ENCODE results near the gene PLA2R1.

PLA2R1 gene

DNA sequence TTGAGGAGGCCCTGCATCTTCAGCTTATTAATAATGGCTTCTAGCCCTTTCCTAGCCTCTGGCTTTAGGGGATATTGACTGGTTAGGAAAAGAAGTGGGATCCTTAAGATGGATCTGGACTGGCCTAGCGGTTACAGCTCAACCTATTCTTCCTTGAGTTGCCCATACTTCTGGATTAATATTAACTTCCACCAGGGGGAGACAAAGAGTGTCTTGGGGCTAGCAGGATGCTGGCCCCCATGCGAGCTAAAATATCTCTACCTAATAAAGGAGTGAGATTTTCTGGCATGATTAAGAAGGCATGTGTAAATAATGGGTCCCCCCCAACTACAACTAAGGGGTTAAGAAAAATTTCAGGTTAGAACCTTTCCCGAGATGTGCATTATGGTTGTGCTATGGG, 23.2 kb upstream of the PLA2R1 start:
- H3K4me2 ChIP-seq (ENCODE audit: low read depth, low read length, poor library complexity, severe bottlenecking): no peak overlapping the region
- H3F3A ChIP-seq (ENCODE audit: low read depth): no peaks in the 10 kb centered on the region
- H4K20me1 ChIP-seq (ENCODE audit: insufficient read depth, low read length, poor library complexity, severe bottlenecking): no peaks in the 10 kb centered on the region
- H3K9me3 ChIP-seq (ENCODE audit: insufficient read depth, low read depth, low read length): peaks cover 33% of the 10 kb centered on the region
- no peaks in the 10 kb centered on the region for H3K27me3 ChIP-seq (ENCODE audit: insufficient read depth, low read length, poor library complexity, severe bottlenecking)
- TF ChIP-seq EZH2phosphoT487 (IDR thresholded peaks at IDR 0.05; ENCODE audit: borderline replicate concordance): no peak
- TF ChIP-seq, protein P1, sequence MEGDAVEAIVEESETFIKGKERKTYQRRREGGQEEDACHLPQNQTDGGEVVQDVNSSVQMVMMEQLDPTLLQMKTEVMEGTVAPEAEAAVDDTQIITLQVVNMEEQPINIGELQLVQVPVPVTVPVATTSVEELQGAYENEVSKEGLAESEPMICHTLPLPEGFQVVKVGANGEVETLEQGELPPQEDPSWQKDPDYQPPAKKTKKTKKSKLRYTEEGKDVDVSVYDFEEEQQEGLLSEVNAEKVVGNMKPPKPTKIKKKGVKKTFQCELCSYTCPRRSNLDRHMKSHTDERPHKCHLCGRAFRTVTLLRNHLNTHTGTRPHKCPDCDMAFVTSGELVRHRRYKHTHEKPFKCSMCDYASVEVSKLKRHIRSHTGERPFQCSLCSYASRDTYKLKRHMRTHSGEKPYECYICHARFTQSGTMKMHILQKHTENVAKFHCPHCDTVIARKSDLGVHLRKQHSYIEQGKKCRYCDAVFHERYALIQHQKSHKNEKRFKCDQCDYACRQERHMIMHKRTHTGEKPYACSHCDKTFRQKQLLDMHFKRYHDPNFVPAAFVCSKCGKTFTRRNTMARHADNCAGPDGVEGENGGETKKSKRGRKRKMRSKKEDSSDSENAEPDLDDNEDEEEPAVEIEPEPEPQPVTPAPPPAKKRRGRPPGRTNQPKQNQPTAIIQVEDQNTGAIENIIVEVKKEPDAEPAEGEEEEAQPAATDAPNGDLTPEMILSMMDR (conservative IDR thresholded peaks at IDR 0.05; ENCODE audit: low read length): peak; percentile 41
- no peaks in the 10 kb centered on the region for H3K36me3 ChIP-seq (ENCODE audit: insufficient read depth, low read length)
- H3K79me2 ChIP-seq (ENCODE audit: insufficient read depth, low read length): no peaks in the 10 kb centered on the region
- no peak overlapping the region for H3K9ac ChIP-seq (ENCODE audit: low read depth, low read length, poor library complexity, severe bottlenecking)
- no peaks in the 10 kb centered on the region for H3K4me1 ChIP-seq (ENCODE audit: insufficient read depth, low read length, poor library complexity, severe bottlenecking)
- no peak overlapping the region for H3K4me3 ChIP-seq (ENCODE audit: low read length, poor library complexity, severe bottlenecking)
- no peaks in the 10 kb centered on the region for H3K9me2 ChIP-seq (replicated peaks; ENCODE audit: low read depth, low read length)
- no peak overlapping the region for H2AFZ ChIP-seq (ENCODE audit: low read length)

DNA sequence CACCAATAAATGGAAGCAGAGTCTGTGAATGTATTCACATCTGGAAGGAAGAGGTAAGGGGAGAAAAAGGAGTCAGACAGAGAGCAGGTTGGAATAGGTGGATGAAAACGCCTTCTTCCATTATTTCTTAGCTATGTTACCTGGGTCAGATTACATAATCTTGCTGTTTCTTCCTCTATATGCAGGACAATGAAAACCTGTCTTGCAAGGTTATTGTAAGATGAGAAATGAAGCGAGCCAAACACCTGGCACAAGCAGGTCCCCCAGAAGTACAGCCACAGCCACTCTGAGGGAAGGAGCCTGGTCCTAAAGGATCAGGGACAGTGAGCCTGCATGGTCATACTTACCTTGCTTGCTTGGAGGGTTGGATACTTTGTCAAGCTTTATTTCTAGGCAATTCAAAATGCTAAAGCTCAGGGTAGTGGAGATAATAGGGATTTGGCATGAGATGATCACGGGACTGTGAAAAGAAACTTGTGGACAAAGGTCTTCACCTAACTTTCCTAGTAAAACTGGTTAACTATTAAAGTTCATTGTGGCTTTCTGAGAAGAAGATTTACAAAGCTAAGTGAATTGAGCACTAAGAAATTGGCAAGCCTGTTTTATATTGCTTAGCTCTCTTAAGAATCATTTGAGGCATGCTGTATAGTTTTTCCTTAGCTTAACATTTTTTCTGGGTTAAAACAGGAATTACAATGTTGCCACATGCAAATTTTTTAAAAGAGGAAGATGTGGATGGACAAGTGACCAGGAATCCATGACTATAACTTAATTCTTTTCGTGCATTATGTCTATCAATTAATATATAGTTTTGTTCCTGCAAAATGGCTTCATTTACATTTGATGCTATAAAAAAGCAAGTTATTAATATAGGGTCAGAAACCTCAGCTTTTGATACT, 15.7 kb upstream of the PLA2R1 start:
- peaks cover 29% of the 10 kb centered on the region for H3K4me1 ChIP-seq (ENCODE audit: insufficient read depth, low read length, poor library complexity, severe bottlenecking)
- H3K4me2 ChIP-seq (ENCODE audit: low read depth, low read length, poor library complexity, severe bottlenecking): no peak overlapping the region
- H2AFZ ChIP-seq (ENCODE audit: low read length): no peak overlapping the region
- H3K27me3 ChIP-seq (ENCODE audit: insufficient read depth, low read length, poor library complexity, severe bottlenecking): no peaks in the 10 kb centered on the region
- no peaks in the 10 kb centered on the region for H4K20me1 ChIP-seq (ENCODE audit: insufficient read depth, low read length, poor library complexity, severe bottlenecking)
- H3K36me3 ChIP-seq (ENCODE audit: insufficient read depth, low read length): no peaks in the 10 kb centered on the region
- H3F3A ChIP-seq (ENCODE audit: low read depth): peaks cover 9% of the 10 kb centered on the region
- no peak overlapping the region for H3K9ac ChIP-seq (ENCODE audit: low read depth, low read length, poor library complexity, severe bottlenecking)
- no peak for TF ChIP-seq EZH2phosphoT487 (IDR thresholded peaks at IDR 0.05; ENCODE audit: borderline replicate concordance)
- TF ChIP-seq, protein P1 (conservative IDR thresholded peaks at IDR 0.05; ENCODE audit: low read length): no peak
- no peak overlapping the region for H3K4me3 ChIP-seq (ENCODE audit: low read length, poor library complexity, severe bottlenecking)
- no peaks in the 10 kb centered on the region; the same call in 1 of the 2 replicates for H3K9me3 ChIP-seq (ENCODE audit: insufficient read depth, low read depth, low read length)
- no peaks in the 10 kb centered on the region for H3K79me2 ChIP-seq (ENCODE audit: insufficient read depth, low read length)
- no peaks in the 10 kb centered on the region for H3K9me2 ChIP-seq (replicated peaks; ENCODE audit: low read depth, low read length)

DNA sequence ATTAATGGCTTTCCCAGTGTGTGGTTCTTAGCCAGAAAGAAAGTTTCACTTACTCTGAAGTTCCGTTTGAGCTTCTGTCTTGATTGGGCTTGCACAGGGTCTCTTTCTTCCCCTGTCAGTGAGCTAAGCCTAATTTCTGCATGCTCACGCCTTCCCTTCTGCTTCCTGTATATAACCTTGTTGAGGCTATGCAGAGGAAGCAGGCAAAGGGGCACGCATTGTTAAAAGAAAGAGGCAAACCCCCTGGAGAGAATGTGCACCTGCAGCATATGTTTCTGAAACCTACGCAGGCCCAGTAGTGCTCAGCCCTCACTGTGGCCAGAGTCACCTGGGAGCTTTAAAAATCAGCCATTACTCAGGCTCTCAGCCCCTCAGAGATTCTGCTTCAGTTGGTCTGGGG, 14.5 kb upstream of the PLA2R1 start:
- peak overlapping the region; percentile 94 for H3K4me2 ChIP-seq (ENCODE audit: low read depth, low read length, poor library complexity, severe bottlenecking)
- H3K79me2 ChIP-seq (ENCODE audit: insufficient read depth, low read length): no peaks in the 10 kb centered on the region
- H3K27me3 ChIP-seq (ENCODE audit: insufficient read depth, low read length, poor library complexity, severe bottlenecking): no peaks in the 10 kb centered on the region
- peak overlapping the region; percentile 92 for H2AFZ ChIP-seq (ENCODE audit: low read length)
- no peaks in the 10 kb centered on the region for H3K9me2 ChIP-seq (replicated peaks; ENCODE audit: low read depth, low read length)
- TF ChIP-seq, protein P1 (conservative IDR thresholded peaks at IDR 0.05; ENCODE audit: low read length): no peak
- no peak for TF ChIP-seq EZH2phosphoT487 (IDR thresholded peaks at IDR 0.05; ENCODE audit: borderline replicate concordance)
- H3F3A ChIP-seq (ENCODE audit: low read depth): peaks cover 9% of the 10 kb centered on the region
- H4K20me1 ChIP-seq (ENCODE audit: insufficient read depth, low read length, poor library complexity, severe bottlenecking): no peaks in the 10 kb centered on the region
- H3K4me1 ChIP-seq (ENCODE audit: insufficient read depth, low read length, poor library complexity, severe bottlenecking): peaks cover 29% of the 10 kb centered on the region
- H3K9ac ChIP-seq (ENCODE audit: low read depth, low read length, poor library complexity, severe bottlenecking): peak overlapping the region; percentile 78
- H3K4me3 ChIP-seq (ENCODE audit: low read length, poor library complexity, severe bottlenecking): peak overlapping the region; percentile 71
- H3K9me3 ChIP-seq (ENCODE audit: insufficient read depth, low read depth, low read length): no peaks in the 10 kb centered on the region; the same call in 1 of the 2 replicates
- no peaks in the 10 kb centered on the region for H3K36me3 ChIP-seq (ENCODE audit: insufficient read depth, low read length)

Data from Loucy (cell line).